ENCODE measurements around the gene ATG7.

GRCh38 chr3:11434563-11435096, 162.4 kb downstream of the ATG7 start:
- TF ChIP-seq EZH2 (IDR thresholded peaks at IDR 0.05) = no peak
- no peak for TF ChIP-seq POLR2AphosphoS5 (IDR thresholded peaks at IDR 0.05; ENCODE audit: borderline replicate concordance, low read depth, low read length)
- no peak for TF ChIP-seq FOXP2 (optimal IDR thresholded peaks at IDR 0.05; ENCODE audit: control extremely low read depth, extremely low read length, insufficient read depth)

Data from SK-N-MC (cell line).